Fibroblast of lung (primary cell): ENCODE results near the gene SEMA6A. TPM values are rescaled to one million over a fixed set of nuclear protein-coding genes. Genes with fewer than 3 reads are reported as not detected.

Experiments
- DNase-seq, 2 donors: peaks; one replicate each; pipeline versions ENCODE4 v3.0.0 to v3.0.0-alpha.2; 2010; ENCODE audit warnings: low read depth in 2 of 2
- H2AFZ ChIP-seq: 2 replicates; pipeline ENCODE4 v1.5.1; 2012; ENCODE audit warnings: low read length, control low read depth, inconsistent platforms
- H3K27ac ChIP-seq: 2 replicates; pipeline ENCODE4 v1.5.1; 2011; ENCODE audit warnings: low read length, control low read depth; ENCODE audit not compliant: insufficient read depth
- H3K27me3 ChIP-seq: 2 replicates; pipeline ENCODE4 v1.5.1; 2011; ENCODE audit warnings: mild to moderate bottlenecking, low read length; ENCODE audit not compliant: control insufficient read depth, insufficient read depth
- H3K36me3 ChIP-seq: 2 replicates; pipeline ENCODE4 v1.5.1; 2011; ENCODE audit warnings: low read length; ENCODE audit not compliant: control insufficient read depth, insufficient read depth
- H3K4me1 ChIP-seq: 2 replicates; pipeline ENCODE4 v1.5.1; 2011; ENCODE audit warnings: low read length; ENCODE audit not compliant: control insufficient read depth, insufficient read depth; ENCODE audit errors: extremely low read depth
- H3K4me2 ChIP-seq: 2 replicates; pipeline ENCODE4 v1.5.1; 2011; ENCODE audit warnings: low read length, control low read depth; ENCODE audit not compliant: insufficient read depth; ENCODE audit errors: extremely low read depth
- H3K4me3 ChIP-seq, 4 experiments: fragments of 200-600 bp in 1 of 4; sonication (generic) in 1 of 4; replicated peaks in 1 of 4; 2 replicates each; pipeline ENCODE4 v1.5.1; 2011 to 2016; ENCODE audit warnings: low read length in 4 of 4, low read depth in 3 of 4, mild to moderate bottlenecking in 3 of 4, control low read depth in 2 of 4, inconsistent platforms in 1 of 4, mixed read lengths in 1 of 4; ENCODE audit not compliant: insufficient read depth in 1 of 4; ENCODE audit errors: control extremely low read depth in 1 of 4
- H3K79me2 ChIP-seq: 2 replicates; pipeline ENCODE4 v1.5.1; 2012; ENCODE audit warnings: mild to moderate bottlenecking, low read length, inconsistent platforms; ENCODE audit not compliant: control insufficient read depth, insufficient read depth
- H3K9ac ChIP-seq: 2 replicates; pipeline ENCODE4 v1.5.1; 2011; ENCODE audit warnings: mild to moderate bottlenecking, low read length, control low read depth; ENCODE audit not compliant: insufficient read depth
- H3K9me3 ChIP-seq: 2 replicates; pipeline ENCODE4 v1.5.1; 2012; ENCODE audit warnings: low read depth, low read length; ENCODE audit not compliant: control insufficient read depth, insufficient read depth
- H4K20me1 ChIP-seq: 2 replicates; pipeline ENCODE4 v1.5.1; 2011; ENCODE audit warnings: low read length; ENCODE audit not compliant: control insufficient read depth, insufficient read depth; ENCODE audit errors: extremely low read depth
- EZH2 ChIP-seq: IDR thresholded peaks from 2 replicates; pipeline ENCODE4 v1.5.1; 2012; ENCODE audit warnings: low read length, control low read depth, mild to moderate bottlenecking; ENCODE audit errors: missing control alignments
- polyA plus RNA-seq, 2 donors: library from polyadenylated mRNA; depleted of rRNA in 1 of 2; stranded (reverse) in 1 of 2; unstranded in 1 of 2; fragments of >200 nt; gene quantifications; 2 replicates each; pipeline ENCODE4 v1.2.1, GENCODE V29; 2011 to 2012; ENCODE audit warnings: missing spikeins in 1 of 2
- total RNA-seq: library from RNA; depleted of rRNA; stranded (reverse); fragments of >200 nt; gene quantifications from 2 replicates; pipeline ENCODE4 v1.2.1, GENCODE V29; 2014
- TF ChIP-seq, protein P1 (sequence below), 2 donors: IDR thresholded peaks in 1 of 2; conservative IDR thresholded peaks in 1 of 2; 1 replicate in 1 of 2; 2 replicates in 1 of 2; pipeline ENCODE4 v1.5.1; 2011 to 2012; ENCODE audit warnings: low read length in 2 of 2, control low read depth in 1 of 2, inconsistent platforms in 1 of 2, low read depth in 1 of 2, mild to moderate bottlenecking in 1 of 2

The SEMA6A gene
- total and polyA plus RNA-seq, 2 donors (not counting 1 experiment from before 2014, with no cell fraction given) = 0.17 to 0.22 TPM

- H3K4me2 ChIP-seq = no peak overlapping the region
- no peaks in the 10 kb centered on the region for H4K20me1 ChIP-seq
- no peaks in the 10 kb centered on the region for H3K4me1 ChIP-seq
- H3K79me2 ChIP-seq = no peaks in the 10 kb centered on the region
- H3K9ac ChIP-seq = no peak overlapping the region
- no peak overlapping the region for H3K4me3 ChIP-seq
- no peak for DNase-seq
- H3K9me3 ChIP-seq = no peaks in the 10 kb centered on the region
- no peak for TF ChIP-seq EZH2
- TF ChIP-seq, protein P1, sequence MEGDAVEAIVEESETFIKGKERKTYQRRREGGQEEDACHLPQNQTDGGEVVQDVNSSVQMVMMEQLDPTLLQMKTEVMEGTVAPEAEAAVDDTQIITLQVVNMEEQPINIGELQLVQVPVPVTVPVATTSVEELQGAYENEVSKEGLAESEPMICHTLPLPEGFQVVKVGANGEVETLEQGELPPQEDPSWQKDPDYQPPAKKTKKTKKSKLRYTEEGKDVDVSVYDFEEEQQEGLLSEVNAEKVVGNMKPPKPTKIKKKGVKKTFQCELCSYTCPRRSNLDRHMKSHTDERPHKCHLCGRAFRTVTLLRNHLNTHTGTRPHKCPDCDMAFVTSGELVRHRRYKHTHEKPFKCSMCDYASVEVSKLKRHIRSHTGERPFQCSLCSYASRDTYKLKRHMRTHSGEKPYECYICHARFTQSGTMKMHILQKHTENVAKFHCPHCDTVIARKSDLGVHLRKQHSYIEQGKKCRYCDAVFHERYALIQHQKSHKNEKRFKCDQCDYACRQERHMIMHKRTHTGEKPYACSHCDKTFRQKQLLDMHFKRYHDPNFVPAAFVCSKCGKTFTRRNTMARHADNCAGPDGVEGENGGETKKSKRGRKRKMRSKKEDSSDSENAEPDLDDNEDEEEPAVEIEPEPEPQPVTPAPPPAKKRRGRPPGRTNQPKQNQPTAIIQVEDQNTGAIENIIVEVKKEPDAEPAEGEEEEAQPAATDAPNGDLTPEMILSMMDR (conservative IDR thresholded peaks at IDR 0.05 in 1 of 2, IDR thresholded peaks at IDR 0.05 in 1 of 2; ENCODE audit: low read depth in 1 of 2, low read length in 2 of 2) = no peak
- no peak overlapping the region for H3K27ac ChIP-seq
- no peak overlapping the region for H2AFZ ChIP-seq
- no peaks in the 10 kb centered on the region for H3K27me3 ChIP-seq
- H3K36me3 ChIP-seq = no peaks in the 10 kb centered on the region
Observed at GRCh38 chr5:116406306-116407041, 168.1 kb downstream of the SEMA6A start.

DNA sequence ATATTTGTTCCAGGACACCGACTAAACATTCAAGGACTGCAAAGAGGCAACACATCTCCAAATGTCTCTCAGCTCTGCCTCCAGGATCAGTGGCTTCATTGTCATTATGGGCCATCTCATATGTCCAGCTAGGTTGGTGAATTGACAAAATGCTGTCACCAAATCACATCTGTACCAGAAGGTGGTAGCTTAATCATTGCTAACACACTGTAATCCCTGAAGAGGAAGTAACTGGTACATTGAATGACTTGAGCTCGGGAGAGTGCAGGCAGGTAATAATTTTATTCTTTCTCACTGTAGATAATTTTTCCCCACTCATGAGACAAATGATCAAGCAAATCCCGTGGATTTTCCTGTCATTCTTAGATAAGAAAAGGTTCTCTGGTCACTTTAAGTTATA lies 169.8 kb downstream of the SEMA6A start:
- Histone ChIP-seq H3K79me2 (no peaks in the 10 kb centered on the region), H3K27me3 (no peaks in the 10 kb centered on the region), H2AFZ (no peak overlapping the region), H3K27ac (no peak overlapping the region), H3K4me3 (no peak overlapping the region), H3K9ac (no peak overlapping the region), H3K4me1 (no peaks in the 10 kb centered on the region), H4K20me1 (no peaks in the 10 kb centered on the region), H3K9me3 (no peaks in the 10 kb centered on the region), H3K36me3 (no peaks in the 10 kb centered on the region), H3K4me2 (no peak overlapping the region)
- TF ChIP-seq EZH2 = no peak
- TF ChIP-seq, protein P1 (conservative IDR thresholded peaks at IDR 0.05 in 1 of 2, IDR thresholded peaks at IDR 0.05 in 1 of 2; ENCODE audit: low read depth in 1 of 2, low read length in 2 of 2) = no peak
- no peak for DNase-seq

GRCh38 chr5:116404016-116404415 lies 170.6 kb downstream of the SEMA6A start:
- Histone ChIP-seq H3K36me3 (no peaks in the 10 kb centered on the region), H3K4me2 (no peak overlapping the region), H3K9ac (no peak overlapping the region), H3K9me3 (no peaks in the 10 kb centered on the region), H3K4me3 (no peak overlapping the region), H3K27ac (no peak overlapping the region), H2AFZ (no peak overlapping the region), H3K4me1 (no peaks in the 10 kb centered on the region), H3K27me3 (no peaks in the 10 kb centered on the region), H4K20me1 (no peaks in the 10 kb centered on the region), H3K79me2 (no peaks in the 10 kb centered on the region)
- no peak for DNase-seq
- TF ChIP-seq, protein P1 (conservative IDR thresholded peaks at IDR 0.05 in 1 of 2, IDR thresholded peaks at IDR 0.05 in 1 of 2; ENCODE audit: low read depth in 1 of 2, low read length in 2 of 2) = no peak
- TF ChIP-seq EZH2 = no peak
